ENCODE results near the gene TNN. TPM values are rescaled to one million over a fixed set of nuclear protein-coding genes. Genes with fewer than 3 reads are reported as not detected.

TNN gene
- total RNA-seq, 1 donor from 2014 or later: 0.18 TPM

DNA sequence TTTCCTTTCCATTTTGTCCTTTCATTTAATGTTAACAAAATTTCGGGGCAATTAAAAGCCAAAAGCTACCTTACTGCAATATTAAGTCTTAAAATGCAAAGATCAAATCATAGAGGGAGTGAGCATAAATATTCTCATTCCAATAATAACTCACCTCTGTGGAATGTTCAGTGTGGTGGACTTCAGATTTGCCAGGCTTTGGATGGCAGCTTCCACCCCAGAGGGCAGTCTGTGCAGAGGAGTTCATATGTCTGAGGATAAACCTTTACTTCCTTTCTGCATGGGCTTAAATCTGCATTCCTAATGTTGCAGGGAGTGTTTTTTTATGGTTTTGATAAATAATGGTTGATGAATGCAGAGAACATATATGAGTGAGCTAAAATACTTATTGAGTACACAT is 108.6 kb downstream of the TNN start:
- Histone ChIP-seq H3K36me3 (peaks cover 36% of the 10 kb centered on the region), H3K27me3 (ENCODE audit: low read depth) (no peaks in the 10 kb centered on the region), H3K4me3 (no peak overlapping the region), H3K4me1 (peaks cover 46% of the 10 kb centered on the region), H3K27ac (no peak overlapping the region), H3K9me3 (no peaks in the 10 kb centered on the region)
- DNase-seq (no peak), ATAC-seq (no peak)
- TF ChIP-seq, protein P1, sequence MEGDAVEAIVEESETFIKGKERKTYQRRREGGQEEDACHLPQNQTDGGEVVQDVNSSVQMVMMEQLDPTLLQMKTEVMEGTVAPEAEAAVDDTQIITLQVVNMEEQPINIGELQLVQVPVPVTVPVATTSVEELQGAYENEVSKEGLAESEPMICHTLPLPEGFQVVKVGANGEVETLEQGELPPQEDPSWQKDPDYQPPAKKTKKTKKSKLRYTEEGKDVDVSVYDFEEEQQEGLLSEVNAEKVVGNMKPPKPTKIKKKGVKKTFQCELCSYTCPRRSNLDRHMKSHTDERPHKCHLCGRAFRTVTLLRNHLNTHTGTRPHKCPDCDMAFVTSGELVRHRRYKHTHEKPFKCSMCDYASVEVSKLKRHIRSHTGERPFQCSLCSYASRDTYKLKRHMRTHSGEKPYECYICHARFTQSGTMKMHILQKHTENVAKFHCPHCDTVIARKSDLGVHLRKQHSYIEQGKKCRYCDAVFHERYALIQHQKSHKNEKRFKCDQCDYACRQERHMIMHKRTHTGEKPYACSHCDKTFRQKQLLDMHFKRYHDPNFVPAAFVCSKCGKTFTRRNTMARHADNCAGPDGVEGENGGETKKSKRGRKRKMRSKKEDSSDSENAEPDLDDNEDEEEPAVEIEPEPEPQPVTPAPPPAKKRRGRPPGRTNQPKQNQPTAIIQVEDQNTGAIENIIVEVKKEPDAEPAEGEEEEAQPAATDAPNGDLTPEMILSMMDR (IDR thresholded peaks at IDR 0.05): no peak
- intact Hi-C loops (cut with DNase I): no loop called here

DNA sequence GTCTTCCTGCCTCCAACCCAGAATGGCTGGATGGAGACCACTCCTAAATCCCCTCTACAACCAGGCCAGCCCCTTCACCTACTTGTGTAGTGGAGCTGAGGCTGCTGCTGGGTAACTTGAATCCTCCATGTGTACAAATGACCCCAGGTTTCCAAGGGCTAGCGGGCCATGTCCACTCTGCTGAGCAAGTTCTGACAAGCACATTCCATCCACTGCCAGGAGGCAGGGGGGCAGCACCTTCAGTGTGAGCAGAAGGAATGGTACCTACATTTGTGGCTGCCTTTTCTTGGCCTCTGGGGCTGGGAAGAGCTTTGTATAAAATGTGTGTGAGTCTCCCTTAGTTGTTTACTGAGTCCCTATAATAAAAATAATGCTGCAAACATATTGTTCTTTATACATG is 110.4 kb downstream of the TNN start:
- Histone ChIP-seq H3K36me3 (peaks cover 25% of the 10 kb centered on the region), H3K27me3 (ENCODE audit: low read depth) (no peaks in the 10 kb centered on the region), H3K4me1 (peaks cover 49% of the 10 kb centered on the region), H3K9me3 (no peaks in the 10 kb centered on the region), H3K27ac (no peak overlapping the region), H3K4me3 (no peak overlapping the region)
- DNase-seq: no peak
- TF ChIP-seq, protein P1 (IDR thresholded peaks at IDR 0.05): no peak
- ATAC-seq: no peak
- intact Hi-C loops (cut with DNase I): no loop called here

DNA sequence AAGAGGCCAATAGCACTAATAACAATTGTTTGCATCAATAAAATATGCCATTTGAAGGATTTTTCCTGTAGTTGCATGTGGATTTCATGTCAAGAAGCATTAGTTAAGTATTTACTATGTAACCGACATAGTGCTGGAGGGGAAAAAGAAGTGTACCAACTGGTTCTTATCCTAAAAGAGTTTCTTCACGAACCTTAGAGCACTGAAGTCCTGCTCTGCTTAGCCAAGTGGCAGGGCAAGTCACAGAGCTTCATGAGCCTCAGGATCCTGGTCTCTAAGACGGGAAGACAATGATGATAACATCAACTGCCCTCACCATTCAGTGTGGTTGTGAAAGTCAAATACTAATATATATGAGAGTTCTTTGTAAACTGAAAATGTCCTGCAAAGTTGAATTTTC is 110.8 kb downstream of the TNN start:
- peaks cover 23% of the 10 kb centered on the region for H3K36me3 ChIP-seq
- H3K4me3 ChIP-seq: no peak overlapping the region
- no peaks in the 10 kb centered on the region for H3K9me3 ChIP-seq
- DNase-seq: no peak
- ATAC-seq: no peak
- no peak overlapping the region for H3K27ac ChIP-seq
- peaks cover 53% of the 10 kb centered on the region for H3K4me1 ChIP-seq
- TF ChIP-seq, protein P1 (IDR thresholded peaks at IDR 0.05): no peak
- intact Hi-C loops (cut with DNase I): no loop called here
- no peaks in the 10 kb centered on the region for H3K27me3 ChIP-seq (ENCODE audit: low read depth)

DNA sequence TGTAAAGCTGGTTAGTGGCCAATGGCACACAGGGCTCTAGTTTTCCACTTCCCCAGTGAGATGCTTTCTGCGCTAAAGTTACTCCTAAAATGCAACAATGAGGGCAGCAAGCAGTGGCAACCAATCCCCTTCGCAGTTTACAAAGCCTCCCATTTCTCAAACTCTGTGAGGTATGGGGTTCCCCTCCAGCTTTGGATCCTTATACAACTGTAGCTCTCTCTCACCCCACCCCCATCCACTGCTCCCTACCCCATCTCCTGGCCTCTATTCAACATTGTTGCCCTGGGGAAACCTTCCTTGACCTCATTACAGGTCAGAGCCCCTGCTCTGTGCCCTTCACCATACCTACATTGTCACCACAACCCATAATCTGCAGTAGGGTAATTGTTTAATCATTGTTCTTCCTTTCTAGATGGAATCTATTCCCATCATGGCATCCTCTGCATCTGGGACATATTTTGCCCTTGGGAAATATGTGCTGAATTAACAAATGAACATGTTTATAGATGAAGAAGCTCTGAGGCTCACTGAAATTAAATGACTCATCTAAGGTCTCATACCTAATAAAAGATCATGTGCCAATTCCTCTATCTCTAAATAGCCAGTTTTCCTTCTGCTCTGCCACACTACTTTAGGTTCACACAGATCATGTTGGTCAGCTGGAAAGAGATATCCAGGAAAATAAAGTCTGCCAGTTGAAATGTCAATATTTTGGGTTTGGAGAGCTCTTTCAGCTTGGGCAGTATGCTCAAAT is 112.4 kb downstream of the TNN start:
- Histone ChIP-seq H3K9me3 (no peaks in the 10 kb centered on the region), H3K27me3 (ENCODE audit: low read depth) (no peaks in the 10 kb centered on the region), H3K4me1 (peaks cover 54% of the 10 kb centered on the region), H3K4me3 (no peak overlapping the region), H3K36me3 (peaks cover 23% of the 10 kb centered on the region), H3K27ac (no peak overlapping the region)
- ATAC-seq (no peak), DNase-seq (no peak)
- TF ChIP-seq, protein P1 (IDR thresholded peaks at IDR 0.05): no peak
- intact Hi-C loops (cut with DNase I): no loop called here

DNA sequence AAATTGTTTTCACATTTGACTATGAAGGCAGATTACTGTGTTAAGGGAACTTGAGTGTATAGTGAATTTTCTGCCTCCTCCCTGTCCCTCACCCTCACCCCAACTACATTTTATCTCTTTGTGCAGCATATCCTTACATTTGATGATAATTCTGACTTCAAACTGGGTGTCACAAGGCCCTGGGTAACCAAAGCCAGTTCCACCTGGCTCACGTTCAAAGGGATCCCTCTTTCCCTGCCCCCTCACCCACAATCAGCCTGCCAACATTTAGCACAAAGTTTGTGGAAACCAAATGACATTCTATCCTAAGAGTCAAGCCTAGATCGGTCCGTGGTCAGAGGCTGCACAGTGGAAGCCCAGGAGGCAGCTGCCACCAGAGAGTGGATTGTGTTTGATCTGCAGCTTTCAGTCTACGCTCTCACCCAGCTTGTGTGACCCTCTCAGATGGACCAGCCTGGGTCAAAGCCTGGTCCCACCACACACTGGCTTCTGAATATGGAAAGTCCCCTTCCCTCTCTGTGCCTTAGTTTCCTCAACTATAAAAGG is 114.6 kb downstream of the TNN start:
- Histone ChIP-seq H3K4me3 (no peak overlapping the region), H3K36me3 (peaks cover 9% of the 10 kb centered on the region), H3K4me1 (peaks cover 69% of the 10 kb centered on the region), H3K27ac (no peak overlapping the region), H3K27me3 (ENCODE audit: low read depth) (no peaks in the 10 kb centered on the region), H3K9me3 (no peaks in the 10 kb centered on the region)
- ATAC-seq (no peak), DNase-seq (no peak)
- TF ChIP-seq, protein P1 (IDR thresholded peaks at IDR 0.05): no peak
- intact Hi-C loops (cut with DNase I): no loop called here

Measured in lower lobe of right lung (tissue), 2 donors.